Body of pancreas (tissue), 4 donors: ENCODE measurements around the gene GARIN5B.

Source experiments
- CTCF ChIP-seq, 7 experiments: fragments of 450-650 bp in 4 of 7; fragments of 200-600 bp in 3 of 7; sonication (generic) in 3 of 7; IDR thresholded peaks; one replicate each; pipeline ENCODE4 v1.5.1; 2016 to 2019; ENCODE audit warnings: antibody characterized with exemption in 7 of 7
- POLR2A ChIP-seq, 3 donors: fragments of 450-650 bp; IDR thresholded peaks; one replicate each; pipeline ENCODE4 v1.6.1; 2016; ENCODE audit warnings: antibody characterized with exemption in 3 of 3, mild to moderate bottlenecking in 2 of 3

GRCh38 chr19:55391702-55392615, 28.9 kb upstream of the GARIN5B start:
- TF ChIP-seq CTCF (IDR thresholded peaks at IDR 0.05) (no peak), POLR2A (IDR thresholded peaks at IDR 0.05) (no peak)
